Activated gamma-delta T cell treated with Interleukin-2 at 50 U/mL for 16 hours (primary cell): ENCODE data around the gene COX6A1.
"Not testable (repeated sequence)": the region's sequence is repeated elsewhere in the genome, so short reads cannot be mapped to it uniquely, and the experiment has no call there.

Source experiments
- DNase-seq: peaks from one replicate; pipeline ENCODE4 v3.0.0-alpha.2; 2020

Gene COX6A1

GRCh38 chr12:120468821-120469449, 31.0 kb downstream of the COX6A1 start:
- DNase-seq, result peak; percentile 50

- peak; percentile 97 for DNase-seq
Observed at GRCh38 chr12:120469450-120470149, 31.7 kb downstream of the COX6A1 start, which contains the start of gene SRSF9. SRSF9 (minus strand) TSS chr12:120469748; CDS start chr12:120469609, 139 bp downstream.

- DNase-seq, result no peak
Observed at GRCh38 chr12:120470150-120470784, 32.4 kb downstream of the COX6A1 start.

GRCh38 chr12:120472521-120472920, 34.6 kb downstream of the COX6A1 start:
- DNase-seq, result no peak

GRCh38 chr12:120473807-120474615, 36.1 kb downstream of the COX6A1 start:
- no peak for DNase-seq

- DNase-seq, result no peak
Observed at GRCh38 chr12:120474616-120474960, 36.7 kb downstream of the COX6A1 start.

DNA sequence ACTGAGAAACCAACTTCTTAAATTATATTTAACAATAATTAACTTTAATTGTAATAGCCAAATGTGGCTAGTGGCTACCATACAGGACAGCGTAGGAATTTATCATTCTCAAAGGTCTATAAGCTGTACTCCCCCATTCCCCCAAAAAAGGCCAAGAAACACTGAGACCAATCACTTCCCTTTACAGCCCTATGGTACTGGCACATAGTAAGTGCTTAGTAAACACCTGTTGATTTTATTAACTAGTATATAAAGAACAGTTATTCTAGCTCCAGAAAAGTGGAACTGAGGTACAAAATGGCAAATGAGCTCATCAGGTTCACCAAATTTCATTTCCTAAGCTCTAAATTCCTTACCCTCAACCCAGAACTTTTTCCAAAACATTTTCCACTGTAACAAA, 37.7 kb downstream of the COX6A1 start:
- no peak for DNase-seq

DNA sequence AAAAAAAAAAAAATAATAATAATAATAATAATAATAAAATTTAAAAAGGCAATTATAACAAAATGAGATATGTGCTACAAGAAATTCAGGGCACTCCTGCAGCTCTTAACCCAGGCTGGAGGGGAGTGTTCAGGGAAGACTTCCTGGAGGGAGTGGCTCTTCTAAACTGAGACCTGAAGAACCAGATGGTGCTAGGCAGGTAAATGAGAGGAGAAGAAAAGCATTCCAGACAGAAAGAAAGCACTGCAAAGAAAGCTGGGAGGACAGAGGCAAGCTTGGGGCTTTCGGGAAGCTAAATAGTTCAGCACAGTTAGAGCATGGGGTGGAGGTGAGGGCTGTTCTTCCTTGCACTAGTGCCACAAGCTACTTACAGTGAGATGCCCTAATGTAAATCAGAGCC, 41.5 kb downstream of the COX6A1 start:
- DNase-seq, result no peak

- DNase-seq, result no peak
Observed at GRCh38 chr12:120480211-120480610, 42.3 kb downstream of the COX6A1 start.

GRCh38 chr12:120481022-120481767, 43.3 kb downstream of the COX6A1 start:
- DNase-seq, result no peak

GRCh38 chr12:120483621-120484020, 45.7 kb downstream of the COX6A1 start:
- DNase-seq, result no peak

DNA sequence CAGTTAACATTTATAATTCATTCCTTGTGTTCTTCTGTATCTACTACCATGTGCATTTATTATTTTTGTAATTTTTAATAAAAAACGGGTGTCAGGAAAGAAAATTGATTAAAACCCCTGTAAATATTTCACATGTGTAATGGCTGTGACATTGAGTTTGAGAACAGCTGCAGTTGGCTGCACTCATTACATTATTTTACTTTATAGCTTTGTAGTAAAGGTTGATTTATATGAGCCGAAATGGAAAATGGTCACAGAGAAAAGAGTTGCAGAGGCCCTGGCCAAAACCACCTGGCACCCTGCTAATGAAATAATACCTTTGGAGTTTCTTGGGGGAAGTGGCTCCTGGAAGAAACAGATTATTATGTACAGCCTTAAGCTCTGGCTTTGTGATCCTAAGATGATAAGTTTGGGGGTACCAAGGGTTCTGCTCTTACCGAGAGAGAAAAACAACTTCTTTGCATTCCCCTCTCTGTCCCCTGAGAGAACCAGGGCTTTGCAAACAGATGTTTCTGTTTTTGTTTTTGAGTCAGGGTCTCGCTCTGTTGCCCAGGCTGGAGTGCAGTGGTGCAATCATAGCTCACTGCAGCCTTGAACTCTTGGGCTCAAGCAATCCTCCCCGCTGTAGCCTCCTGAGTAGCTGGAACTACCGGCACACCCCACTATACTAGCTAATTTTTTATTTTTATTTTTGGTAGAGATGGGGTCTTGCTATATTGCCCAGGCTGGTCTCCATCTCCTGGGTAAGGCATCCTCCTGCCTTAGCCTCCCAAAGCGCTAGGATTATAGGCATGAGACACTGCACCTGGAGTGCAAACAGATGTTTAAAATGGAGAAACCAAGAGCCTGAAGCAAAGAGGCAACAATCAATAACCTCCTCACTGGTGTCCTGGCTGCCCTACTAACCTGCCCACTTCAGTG, 48.3 kb downstream of the COX6A1 start:
- DNase-seq, result no peak

GRCh38 chr12:120487552-120487951, 49.6 kb downstream of the COX6A1 start:
- not testable (repeated sequence) for DNase-seq

- no peak for DNase-seq
Observed at GRCh38 chr12:120488057-120488640, 50.2 kb downstream of the COX6A1 start.

DNA sequence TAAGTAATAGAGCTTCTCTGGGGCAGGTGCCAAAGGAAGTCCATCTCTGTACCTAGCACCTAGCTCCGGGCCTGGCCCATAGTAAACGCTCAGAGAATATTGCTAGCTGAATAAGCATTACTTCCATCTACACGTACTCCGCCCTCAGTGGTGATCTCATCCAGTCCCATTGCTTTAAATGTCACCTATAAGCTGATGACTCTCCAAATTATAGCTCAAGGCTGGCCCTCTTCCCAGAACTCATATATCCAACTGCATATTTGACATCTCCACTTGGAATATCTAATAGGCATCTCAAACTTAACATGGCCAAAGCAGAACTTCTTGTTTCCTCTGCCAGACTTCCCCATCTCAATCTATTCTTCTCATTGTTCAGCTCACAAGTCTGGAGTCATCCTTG, 51.1 kb downstream of the COX6A1 start:
- no peak for DNase-seq

- no peak for DNase-seq
Observed at GRCh38 chr12:120490325-120490724, 52.4 kb downstream of the COX6A1 start.
